Stimulated activated CD4-positive, alpha-beta T cell treated with anti-CD3 and anti-CD28 coated beads, Interleukin-15, amount 100 ng/mL, for 24 hours (primary cell): ENCODE results near the gene FAM186B.

Source experiments
- DNase-seq: peaks from one replicate; pipeline ENCODE4 v3.0.0-alpha.2; 2020

Gene FAM186B

GRCh38 chr12:49567611-49568441 lies 37.6 kb downstream of the FAM186B start, which contains the start of gene MCRS1:
TSS of gene MCRS1 (minus strand) at chr12:49568142. CDS start at chr12:49566731, 1,411 bp downstream.
- DNase-seq: peak; percentile 92

GRCh38 chr12:49567302-49567610 lies 38.2 kb downstream of the FAM186B start:
- DNase-seq: no peak

- DNase-seq: no peak
These were observed 39.1 kb downstream of the FAM186B start for GRCh38 chr12:49566361-49566760.

GRCh38 chr12:49565406-49566265 lies 39.8 kb downstream of the FAM186B start:
- no peak for DNase-seq

GRCh38 chr12:49564686-49565405 lies 40.6 kb downstream of the FAM186B start:
- no peak for DNase-seq

- no peak for DNase-seq
These were observed 41.3 kb downstream of the FAM186B start for GRCh38 chr12:49563951-49564685.

- no peak for DNase-seq
These were observed 42.6 kb downstream of the FAM186B start for GRCh38 chr12:49562831-49563230.

GRCh38 chr12:49562233-49562632 lies 43.2 kb downstream of the FAM186B start:
- DNase-seq: no peak

GRCh38 chr12:49560695-49561094 lies 44.7 kb downstream of the FAM186B start:
- DNase-seq: no peak

GRCh38 chr12:49559011-49559675 lies 46.3 kb downstream of the FAM186B start:
- no peak for DNase-seq

- no peak for DNase-seq
These were observed 46.9 kb downstream of the FAM186B start for GRCh38 chr12:49558526-49558925.

- no peak for DNase-seq
These were observed 47.6 kb downstream of the FAM186B start for GRCh38 chr12:49557917-49558215.

- no peak for DNase-seq
These were observed 48.1 kb downstream of the FAM186B start for GRCh38 chr12:49557187-49557916.

GRCh38 chr12:49556391-49557186 lies 48.9 kb downstream of the FAM186B start:
- no peak for DNase-seq

- no peak for DNase-seq
These were observed 49.6 kb downstream of the FAM186B start for GRCh38 chr12:49555631-49556390.

- DNase-seq: no peak
These were observed 51.2 kb downstream of the FAM186B start for GRCh38 chr12:49554266-49554665.

- DNase-seq: no peak
These were observed 51.8 kb downstream of the FAM186B start for GRCh38 chr12:49553512-49554088.

- DNase-seq: no peak
These were observed 52.5 kb downstream of the FAM186B start for GRCh38 chr12:49552899-49553298.

- no peak for DNase-seq
These were observed 53.0 kb downstream of the FAM186B start for GRCh38 chr12:49552425-49552824.
